HepG2 (cell line): Measurements from ENCODE around the gene ZBTB4. TPM values are rescaled to one million over a fixed set of nuclear protein-coding genes. Genes with fewer than 3 reads are reported as not detected.

Source experiments
- ATAC-seq: fragments of 200-7000 bp; cut with Tn5 transposase; 3 replicates; pipeline ENCODE4 v1.9.1; 2020; ENCODE audit warnings: mild to moderate bottlenecking, moderate library complexity
- BruUV-seq: library from RNA; stranded (reverse); fragments of 400-500 nt; replicated peaks from 2 replicates; lab custom pipeline; 2021; lab: Mats Ljungman, UMichigan
- CTCF ChIA-PET: fragments of 300-600 bp; formaldehyde crosslinking; extraction: SDS; loops from one replicate; lab custom pipeline; 2021; ENCODE audit warnings: low total read pairs, inconsistent platforms, low intra/inter-chr PET ratio; lab: Yijun Ruan, JAX
- POLR2A ChIA-PET: fragments of 350-600 bp; sonication (Branson Sonifier 250); formaldehyde crosslinking; loops from one replicate; lab custom pipeline; 2020; ENCODE audit warnings: antibody characterized with exemption, inconsistent platforms; lab: Yijun Ruan, JAX
- DNase-seq: peaks from one replicate; pipeline ENCODE4 v3.0.0-alpha.2; 2015; ENCODE audit warnings: low spot score
- FAIRE-seq: peaks from 3 replicates; lab custom pipeline; 2011; peaks lifted over from hg19 to GRCh38; lab: Jason Lieb, UNC
- H2AFZ ChIP-seq: one replicate; pipeline ENCODE4 v1.6.1; 2011; ENCODE audit warnings: low read length, inconsistent platforms
- H3K27ac ChIP-seq: fragments of 300-600 bp; 3 replicates; pipeline ENCODE4 v1.8.0; 2011; ENCODE audit warnings: mixed run types, mild to moderate bottlenecking, mixed read lengths, low read length, inconsistent platforms; ENCODE audit not compliant: insufficient read depth; ENCODE audit errors: extremely low read length
- H3K27me3 ChIP-seq, 2 experiments: fragments of 200-600 bp in 1 of 2; 2 replicates in 1 of 2; 3 replicates in 1 of 2; pipeline versions ENCODE4 v1.6.0 to v1.8.0; 2011; ENCODE audit warnings: low read length in 2 of 2, mild to moderate bottlenecking in 2 of 2, moderate library complexity in 2 of 2, inconsistent platforms in 1 of 2; ENCODE audit not compliant: insufficient read depth in 2 of 2, control insufficient read depth in 1 of 2
- H3K36me3 ChIP-seq, 2 experiments: fragments of 200-600 bp in 1 of 2; replicated peaks in 1 of 2; 2 replicates in 1 of 2; 3 replicates in 1 of 2; pipeline versions ENCODE4 v1.5.1 to v1.8.0; 2011; ENCODE audit warnings: low read length in 2 of 2, inconsistent platforms in 1 of 2; ENCODE audit not compliant: insufficient read depth in 2 of 2, control insufficient read depth in 1 of 2
- H3K4me1 ChIP-seq: 2 replicates; pipeline ENCODE4 v1.5.1; 2012; ENCODE audit warnings: low read length, inconsistent platforms; ENCODE audit not compliant: insufficient read depth
- H3K4me2 ChIP-seq: 2 replicates; pipeline ENCODE4 v1.6.0; 2011; ENCODE audit warnings: low read depth, low read length, inconsistent platforms
- H3K4me3 ChIP-seq, 3 experiments: fragments of 200-600 bp in 1 of 3; sonication (generic), shearing (Covaris generic) in 1 of 3; replicated peaks in 1 of 3; 2 replicates each; pipeline ENCODE4 v1.5.1; 2011 to 2016; ENCODE audit warnings: low read length in 3 of 3, inconsistent platforms in 2 of 3, low read depth in 2 of 3, mild to moderate bottlenecking in 2 of 3, control low read depth in 1 of 3, mixed read lengths in 1 of 3; ENCODE audit not compliant: insufficient read depth in 1 of 3
- H3K79me2 ChIP-seq: one replicate; pipeline ENCODE4 v1.6.1; 2011; ENCODE audit warnings: low read length, inconsistent platforms; ENCODE audit not compliant: insufficient read depth
- H3K9ac ChIP-seq: 2 replicates; pipeline ENCODE4 v1.6.0; 2011; ENCODE audit warnings: mild to moderate bottlenecking, low read depth, low read length, inconsistent platforms; ENCODE audit not compliant: insufficient read depth
- H3K9me3 ChIP-seq: 2 replicates; pipeline ENCODE4 v1.5.1; 2012; ENCODE audit warnings: mild to moderate bottlenecking, low read length
- H4K20me1 ChIP-seq: 2 replicates; pipeline ENCODE4 v1.6.0; 2011; ENCODE audit warnings: inconsistent platforms, mild to moderate bottlenecking, low read length, moderate library complexity; ENCODE audit not compliant: insufficient read depth
- FOXC1 ChIP-seq: sonication (generic); formaldehyde crosslinking; IDR thresholded peaks from 2 replicates; pipeline ENCODE4 v1.8.0; 2022; ENCODE audit warnings: mild to moderate bottlenecking, missing genetic modification reagents, borderline replicate concordance
- HNRNPK ChIP-seq: fragments of 200-400 bp; formaldehyde crosslinking; IDR thresholded peaks from 2 replicates; pipeline ENCODE4 v1.6.1; 2018; ENCODE audit warnings: low read length, low read depth, moderate library complexity, mild to moderate bottlenecking; ENCODE audit not compliant: poor library complexity, severe bottlenecking
- MIXL1 ChIP-seq: IDR thresholded peaks from 2 replicates; pipeline ENCODE4 v1.6.1; 2016
- MTA1 ChIP-seq: sonication (generic); formaldehyde crosslinking; IDR thresholded peaks from 2 replicates; pipeline ENCODE4 v1.4.0; 2020; ENCODE audit warnings: missing genetic modification reagents, mild to moderate bottlenecking, borderline replicate concordance
- NFYB ChIP-seq: sonication (generic); formaldehyde crosslinking; IDR thresholded peaks from 2 replicates; pipeline ENCODE4 v1.4.0; 2020; ENCODE audit warnings: missing genetic modification reagents
- SALL1 ChIP-seq: sonication (generic); formaldehyde crosslinking; IDR thresholded peaks from 2 replicates; pipeline ENCODE4 v1.8.0; 2022; ENCODE audit warnings: mild to moderate bottlenecking, missing genetic modification reagents
- ZBTB42 ChIP-seq: sonication (generic); formaldehyde crosslinking; IDR thresholded peaks from 2 replicates; pipeline ENCODE4 v1.5.0; 2020; ENCODE audit warnings: mild to moderate bottlenecking, missing genetic modification reagents
- ZMYM4 ChIP-seq: sonication (generic); formaldehyde crosslinking; IDR thresholded peaks from 2 replicates; pipeline ENCODE4 v1.8.1; 2023; ENCODE audit warnings: mild to moderate bottlenecking, missing genetic modification reagents
- ZNF430 ChIP-seq: sonication (generic); formaldehyde crosslinking; IDR thresholded peaks from 2 replicates; pipeline ENCODE4 v1.9.0; 2021; ENCODE audit warnings: mild to moderate bottlenecking, missing genetic modification reagents
- ZNF441 ChIP-seq: sonication (generic); formaldehyde crosslinking; IDR thresholded peaks from 2 replicates; pipeline ENCODE4 v1.7.0; 2021; ENCODE audit warnings: missing genetic modification reagents, borderline replicate concordance
- ZNF468 ChIP-seq: sonication (generic); formaldehyde crosslinking; IDR thresholded peaks from 2 replicates; pipeline ENCODE4 v1.8.0; 2022; ENCODE audit warnings: mild to moderate bottlenecking, moderate library complexity, missing genetic modification reagents
- ZNF792 ChIP-seq: IDR thresholded peaks from 2 replicates; pipeline ENCODE4 v1.6.1; 2016
- ZSCAN30 ChIP-seq: sonication (generic); formaldehyde crosslinking; IDR thresholded peaks from 2 replicates; pipeline ENCODE4 v1.5.0; 2020; ENCODE audit warnings: mild to moderate bottlenecking, missing genetic modification reagents
- WGBS: methylation state at CpG from one replicate; pipeline ENCODE4 v1.1.6; 2017; ENCODE audit warnings: low lambda C conversion rate; 5-methylcytosine and 5-hydroxymethylcytosine counted together
- in situ Hi-C: cut with HindIII; loops from 2 replicates; pipeline ENCODE4 v1.10.0; 2017; ENCODE audit warnings: low pct_unique_long_range_greater_than_20kb; ENCODE audit not compliant: extremely low pct_ligation_motif_present
- intact Hi-C: fragments of 100-400 bp; cut with micrococcal nuclease; formaldehyde crosslinking; loops from one replicate; pipeline ENCODE4 v1.10.0; 2022; ENCODE audit not compliant: unreplicated experiment
- polyA plus RNA-seq, 8 experiments: library from polyadenylated mRNA; depleted of rRNA in 3 of 8; stranded (reverse) in 7 of 8; unstranded in 1 of 8; fragments of >200 nt; fragmentation: Illumina TruSeq in 4 of 8; extraction: Trizol in 4 of 8; gene quantifications; 2 replicates each; pipeline versions ENCODE4 v1.2.1 to v1.2.3, GENCODE V29; 2011 to 2016; ENCODE audit warnings: low read depth in 4 of 8, missing spikeins in 1 of 8, mixed read lengths in 1 of 8; ENCODE audit not compliant: insufficient read depth in 1 of 8
- total RNA-seq, 5 experiments: library from RNA; depleted of rRNA; stranded (reverse); fragments of >200 nt; fragmentation: Illumina TruSeq; extraction: Trizol; gene quantifications; 2 replicates each; pipeline ENCODE4 v1.2.3, GENCODE V29; 2016; ENCODE audit warnings: low read depth in 1 of 5
- TF ChIP-seq, protein P1 (sequence below): sonication (generic); formaldehyde crosslinking; conservative IDR thresholded peaks from 2 replicates; pipeline ENCODE4 v1.8.0; 2022; ENCODE audit warnings: mild to moderate bottlenecking, moderate library complexity, missing genetic modification reagents
- TF ChIP-seq, protein P2 (sequence below): sonication (generic); formaldehyde crosslinking; IDR thresholded peaks from 2 replicates; pipeline ENCODE4 v1.8.0; 2022; ENCODE audit warnings: mild to moderate bottlenecking, missing genetic modification reagents, moderate library complexity
- TF ChIP-seq, protein P3 (sequence below): sonication (generic); formaldehyde crosslinking; IDR thresholded peaks from 2 replicates; pipeline ENCODE4 v1.5.1; 2020; ENCODE audit warnings: mild to moderate bottlenecking, missing genetic modification reagents, moderate library complexity

ZBTB4 gene
- total and polyA plus RNA-seq, 2 of the 13 experiments (the other 11 are each of a cell fraction or from before 2014, with no cell fraction given) = 4.3 to 7.4 TPM

DNA sequence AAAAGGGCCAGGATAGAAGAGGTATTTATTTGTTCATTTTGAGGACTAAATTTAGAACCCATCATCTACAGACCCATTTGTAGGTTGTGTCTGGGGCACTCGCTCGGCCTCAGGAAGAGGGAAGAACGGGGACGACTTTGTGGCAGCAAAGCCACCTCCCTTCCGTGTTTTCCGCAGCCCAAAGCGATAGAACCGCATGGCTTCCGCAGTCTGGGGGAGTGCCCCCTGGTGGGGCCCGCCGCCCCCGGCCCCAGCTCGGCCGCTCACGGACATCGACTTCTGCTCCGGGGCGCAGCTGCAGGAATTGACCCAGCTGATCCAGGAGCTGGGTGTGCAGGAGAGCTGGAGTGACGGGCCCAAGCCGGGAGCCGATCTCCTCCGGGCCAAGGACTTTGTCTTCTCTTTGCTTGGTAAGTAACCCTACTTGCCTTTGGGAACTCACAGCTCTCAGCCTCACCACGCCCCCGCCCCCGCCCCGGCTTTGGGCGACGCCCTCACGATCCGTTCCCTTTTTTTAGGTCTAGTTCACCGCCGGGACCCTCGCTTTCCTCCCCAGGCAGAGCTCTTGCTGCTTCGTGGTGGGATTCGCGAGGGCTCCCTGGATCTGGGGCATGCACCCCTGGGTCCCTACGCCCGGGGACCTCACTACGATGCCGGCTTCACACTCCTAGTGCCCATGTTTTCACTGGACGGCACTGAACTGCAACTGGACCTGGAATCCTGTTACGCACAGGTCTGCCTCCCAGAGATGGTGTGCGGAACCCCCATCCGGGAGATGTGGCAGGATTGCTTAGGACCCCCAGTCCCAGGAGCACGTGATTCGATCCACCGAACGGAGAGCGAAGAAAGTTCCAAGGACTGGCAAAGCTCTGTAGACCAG is 43.5 kb downstream of the ZBTB4 start:
- POLR2A ChIA-PET = interaction anchor here (1.0 to 3.8 kb wide), 11 partner anchors 10 to 252 kb away, joined by 3 to 52 read pairs (median 4); partner anchors contain the start of genes CHRNB1, MPDU1, POLR2A and SLC35G6
- Histone ChIP-seq H3K4me1 (peaks cover 30% of the 10 kb centered on the region), H4K20me1 (no peaks in the 10 kb centered on the region), H3K36me3 (no peaks in the 10 kb centered on the region), H3K27me3 (peaks cover 0 to 2% of the 10 kb centered on the region in 2 experiments; a peak in 2 of 5 replicates), H3K9ac (peak overlapping the region; percentile 58), H3K79me2 (no peaks in the 10 kb centered on the region), H2AFZ (no peak overlapping the region), H3K9me3 (no peaks in the 10 kb centered on the region), H3K27ac (peak overlapping the region; percentile 13), H3K4me3 (peak overlapping the region; percentile 62 to 75 (median 72)), H3K4me2 (peak overlapping the region; percentile 85)
- in situ Hi-C loops = loop anchor here (5.0 kb wide), 2 partner anchors 41 to 79 kb away; partner anchors contain the start of genes TMEM95 and ZBTB4
- ATAC-seq (peak; percentile 29), DNase-seq (no peak), FAIRE-seq (no peak)
- CTCF ChIA-PET = interaction anchor here (0.7 to 2.1 kb wide), 2 partner anchors 68 to 80 kb away, joined by 3 to 11 read pairs; no protein-coding TSS in a partner anchor
- intact Hi-C loops = loop anchor here (1.0 to 2.0 kb wide), 2 partner anchors 32 to 75 kb away; partner anchors contain the start of gene TMEM256
- 56% methylated on average over 31 of the region's 49 CpGs for WGBS
- TSS peak; percentile 85 for BruUV-seq
- TF ChIP-seq ZNF792 (CRISPR knock-in tag) (no peak), HNRNPK (no peak), ZBTB42 (no peak), ZMYM4 (CRISPR knock-in tag) (no peak), FOXC1 (CRISPR knock-in tag) (0 out of 2 replicates have a peak, but pooled peaks have one; percentile 9), NFYB (CRISPR knock-in tag) (no peak), MTA1 (CRISPR knock-in tag) (no peak), MIXL1 (CRISPR knock-in tag) (no peak), ZSCAN30 (CRISPR knock-in tag) (no peak), SALL1 (CRISPR knock-in tag) (no peak; the same call in 1 of the 2 replicates), ZNF441 (CRISPR knock-in tag) (no peak), ZNF468 (no peak), ZNF430 (CRISPR knock-in tag) (no peak)
- TF ChIP-seq, protein P1, sequence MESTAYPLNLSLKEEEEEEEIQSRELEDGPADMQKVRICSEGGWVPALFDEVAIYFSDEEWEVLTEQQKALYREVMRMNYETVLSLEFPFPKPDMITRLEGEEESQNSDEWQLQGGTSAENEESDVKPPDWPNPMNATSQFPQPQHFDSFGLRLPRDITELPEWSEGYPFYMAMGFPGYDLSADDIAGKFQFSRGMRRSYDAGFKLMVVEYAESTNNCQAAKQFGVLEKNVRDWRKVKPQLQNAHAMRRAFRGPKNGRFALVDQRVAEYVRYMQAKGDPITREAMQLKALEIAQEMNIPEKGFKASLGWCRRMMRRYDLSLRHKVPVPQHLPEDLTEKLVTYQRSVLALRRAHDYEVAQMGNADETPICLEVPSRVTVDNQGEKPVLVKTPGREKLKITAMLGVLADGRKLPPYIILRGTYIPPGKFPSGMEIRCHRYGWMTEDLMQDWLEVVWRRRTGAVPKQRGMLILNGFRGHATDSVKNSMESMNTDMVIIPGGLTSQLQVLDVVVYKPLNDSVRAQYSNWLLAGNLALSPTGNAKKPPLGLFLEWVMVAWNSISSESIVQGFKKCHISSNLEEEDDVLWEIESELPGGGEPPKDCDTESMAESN (CRISPR knock-in tag) = no peak
- TF ChIP-seq, protein P2, sequence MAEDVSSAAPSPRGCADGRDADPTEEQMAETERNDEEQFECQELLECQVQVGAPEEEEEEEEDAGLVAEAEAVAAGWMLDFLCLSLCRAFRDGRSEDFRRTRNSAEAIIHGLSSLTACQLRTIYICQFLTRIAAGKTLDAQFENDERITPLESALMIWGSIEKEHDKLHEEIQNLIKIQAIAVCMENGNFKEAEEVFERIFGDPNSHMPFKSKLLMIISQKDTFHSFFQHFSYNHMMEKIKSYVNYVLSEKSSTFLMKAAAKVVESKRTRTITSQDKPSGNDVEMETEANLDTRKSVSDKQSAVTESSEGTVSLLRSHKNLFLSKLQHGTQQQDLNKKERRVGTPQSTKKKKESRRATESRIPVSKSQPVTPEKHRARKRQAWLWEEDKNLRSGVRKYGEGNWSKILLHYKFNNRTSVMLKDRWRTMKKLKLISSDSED (CRISPR knock-in tag) = no peak
- TF ChIP-seq, protein P3, sequence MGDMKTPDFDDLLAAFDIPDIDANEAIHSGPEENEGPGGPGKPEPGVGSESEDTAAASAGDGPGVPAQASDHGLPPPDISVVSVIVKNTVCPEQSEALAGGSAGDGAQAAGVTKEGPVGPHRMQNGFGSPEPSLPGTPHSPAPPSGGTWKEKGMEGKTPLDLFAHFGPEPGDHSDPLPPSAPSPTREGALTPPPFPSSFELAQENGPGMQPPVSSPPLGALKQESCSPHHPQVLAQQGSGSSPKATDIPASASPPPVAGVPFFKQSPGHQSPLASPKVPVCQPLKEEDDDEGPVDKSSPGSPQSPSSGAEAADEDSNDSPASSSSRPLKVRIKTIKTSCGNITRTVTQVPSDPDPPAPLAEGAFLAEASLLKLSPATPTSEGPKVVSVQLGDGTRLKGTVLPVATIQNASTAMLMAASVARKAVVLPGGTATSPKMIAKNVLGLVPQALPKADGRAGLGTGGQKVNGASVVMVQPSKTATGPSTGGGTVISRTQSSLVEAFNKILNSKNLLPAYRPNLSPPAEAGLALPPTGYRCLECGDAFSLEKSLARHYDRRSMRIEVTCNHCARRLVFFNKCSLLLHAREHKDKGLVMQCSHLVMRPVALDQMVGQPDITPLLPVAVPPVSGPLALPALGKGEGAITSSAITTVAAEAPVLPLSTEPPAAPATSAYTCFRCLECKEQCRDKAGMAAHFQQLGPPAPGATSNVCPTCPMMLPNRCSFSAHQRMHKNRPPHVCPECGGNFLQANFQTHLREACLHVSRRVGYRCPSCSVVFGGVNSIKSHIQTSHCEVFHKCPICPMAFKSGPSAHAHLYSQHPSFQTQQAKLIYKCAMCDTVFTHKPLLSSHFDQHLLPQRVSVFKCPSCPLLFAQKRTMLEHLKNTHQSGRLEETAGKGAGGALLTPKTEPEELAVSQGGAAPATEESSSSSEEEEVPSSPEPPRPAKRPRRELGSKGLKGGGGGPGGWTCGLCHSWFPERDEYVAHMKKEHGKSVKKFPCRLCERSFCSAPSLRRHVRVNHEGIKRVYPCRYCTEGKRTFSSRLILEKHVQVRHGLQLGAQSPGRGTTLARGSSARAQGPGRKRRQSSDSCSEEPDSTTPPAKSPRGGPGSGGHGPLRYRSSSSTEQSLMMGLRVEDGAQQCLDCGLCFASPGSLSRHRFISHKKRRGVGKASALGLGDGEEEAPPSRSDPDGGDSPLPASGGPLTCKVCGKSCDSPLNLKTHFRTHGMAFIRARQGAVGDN (CRISPR knock-in tag) = peak; percentile 50
